Glomerular endothelial cell (primary cell): ENCODE results near the gene SRRM5. TPM values are rescaled to one million over a fixed set of nuclear protein-coding genes. Genes with fewer than 3 reads are reported as not detected.
"Not testable (repeated sequence)": the region's sequence is repeated elsewhere in the genome, so short reads cannot be mapped to it uniquely, and the experiment has no call there.

Experiments
- DNase-seq: peaks from one replicate; pipeline ENCODE4 v3.0.0-alpha.2; 2011; ENCODE audit warnings: low read depth, low spot score; ENCODE audit errors: extremely low read depth
- total RNA-seq: library from RNA; depleted of rRNA; stranded (reverse); fragments of >200 nt; gene quantifications from 2 replicates; pipeline ENCODE4 v1.2.3, GENCODE V29; 2015

Gene SRRM5
- total RNA-seq, 1 donor from 2014 or later, result 0.29 TPM

- no peak for DNase-seq
These were observed 486 bp downstream of the SRRM5 start for GRCh38 chr19:43612374-43612773.

GRCh38 chr19:43616306-43616705 lies 4.4 kb downstream of the SRRM5 start:
- DNase-seq, result no peak

GRCh38 chr19:43616954-43617353 lies 5.1 kb downstream of the SRRM5 start:
- no peak for DNase-seq

- DNase-seq, result no peak
These were observed 7.0 kb downstream of the SRRM5 start for GRCh38 chr19:43618921-43619261.

- DNase-seq, result peak; percentile 4
These were observed 7.6 kb downstream of the SRRM5 start, which contains the start of gene ZNF428 for GRCh38 chr19:43619262-43620060. TSS of gene ZNF428 (minus strand) at chr19:43619629. CDS start at chr19:43614304, 5,325 bp downstream.

- DNase-seq, result no peak
These were observed 8.4 kb downstream of the SRRM5 start for GRCh38 chr19:43620061-43621001.

- no peak for DNase-seq
These were observed 10.2 kb downstream of the SRRM5 start for GRCh38 chr19:43622070-43622469.

GRCh38 chr19:43622956-43623355 lies 11.1 kb downstream of the SRRM5 start:
- no peak for DNase-seq

GRCh38 chr19:43623889-43624670 lies 12.2 kb downstream of the SRRM5 start:
- DNase-seq, result no peak

- DNase-seq, result no peak
These were observed 13.0 kb downstream of the SRRM5 start for GRCh38 chr19:43624933-43625332.

- no peak for DNase-seq
These were observed 14.2 kb downstream of the SRRM5 start for GRCh38 chr19:43625918-43626579.

- DNase-seq, result no peak
These were observed 14.9 kb downstream of the SRRM5 start for GRCh38 chr19:43626838-43627237.

- no peak for DNase-seq
These were observed 16.9 kb downstream of the SRRM5 start for GRCh38 chr19:43628646-43629326.

GRCh38 chr19:43631491-43631890 lies 19.6 kb downstream of the SRRM5 start:
- DNase-seq, result no peak

- no peak for DNase-seq
These were observed 21.6 kb downstream of the SRRM5 start for GRCh38 chr19:43633520-43633919.

GRCh38 chr19:43634068-43634467 lies 22.2 kb downstream of the SRRM5 start:
- no peak for DNase-seq

GRCh38 chr19:43634506-43634871 lies 22.6 kb downstream of the SRRM5 start:
- DNase-seq, result no peak

- DNase-seq, result no peak
These were observed 23.1 kb downstream of the SRRM5 start for GRCh38 chr19:43634872-43635560.

- DNase-seq, result not testable (repeated sequence)
These were observed 23.7 kb downstream of the SRRM5 start for GRCh38 chr19:43635561-43635940.
